Measurements from ENCODE around the gene PSEN2. TPM values are rescaled to one million over a fixed set of nuclear protein-coding genes. Genes with fewer than 3 reads are reported as not detected.

Gene PSEN2
- total and polyA plus RNA-seq, 9 of the 15 experiments (the other 6 are each of a cell fraction or from before 2014, with no cell fraction given): 2.3 to 21.5 (median 13.7) TPM

DNA sequence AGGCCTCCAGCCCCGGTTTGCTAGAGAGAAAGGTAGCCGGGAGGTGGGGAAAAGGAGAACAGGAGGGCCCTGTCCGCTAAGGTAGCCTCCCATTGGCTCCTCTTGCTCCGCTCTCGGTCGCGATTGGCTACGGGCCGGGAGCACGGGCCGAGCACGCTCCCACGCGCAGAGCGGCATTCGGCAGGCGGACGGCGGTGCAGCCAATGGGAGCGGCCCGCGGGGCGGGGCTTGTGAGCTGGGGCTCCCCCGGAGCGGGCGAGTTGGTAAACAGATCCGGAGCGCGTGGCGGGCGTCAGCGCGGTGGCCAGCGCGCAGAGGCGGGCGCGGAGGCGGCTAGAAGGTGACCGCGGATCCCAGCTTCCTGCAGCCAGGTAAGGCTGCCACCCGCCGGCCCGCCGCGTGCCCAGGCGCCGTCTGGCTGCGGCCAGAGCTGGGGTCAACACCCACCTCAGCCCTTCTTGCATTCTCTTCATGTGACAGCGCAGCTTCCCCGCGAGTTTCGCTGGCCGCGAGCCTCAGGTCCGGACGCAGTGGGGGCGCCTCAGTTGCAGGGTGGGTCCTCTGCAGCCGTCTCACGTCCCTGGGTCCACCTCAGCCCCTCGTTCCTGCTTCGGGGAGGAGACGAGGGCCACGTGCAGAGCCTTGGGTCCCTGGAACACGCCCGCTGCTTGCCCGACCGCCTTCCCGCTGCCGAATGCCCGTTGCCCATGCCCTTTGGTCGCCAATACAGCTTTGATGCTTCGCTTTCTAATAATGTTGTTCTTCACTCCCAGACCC is 69.8 kb downstream of the PSEN2 start, which contains the start of gene COQ8A (continued):
- TF ChIP-seq, protein P1, sequence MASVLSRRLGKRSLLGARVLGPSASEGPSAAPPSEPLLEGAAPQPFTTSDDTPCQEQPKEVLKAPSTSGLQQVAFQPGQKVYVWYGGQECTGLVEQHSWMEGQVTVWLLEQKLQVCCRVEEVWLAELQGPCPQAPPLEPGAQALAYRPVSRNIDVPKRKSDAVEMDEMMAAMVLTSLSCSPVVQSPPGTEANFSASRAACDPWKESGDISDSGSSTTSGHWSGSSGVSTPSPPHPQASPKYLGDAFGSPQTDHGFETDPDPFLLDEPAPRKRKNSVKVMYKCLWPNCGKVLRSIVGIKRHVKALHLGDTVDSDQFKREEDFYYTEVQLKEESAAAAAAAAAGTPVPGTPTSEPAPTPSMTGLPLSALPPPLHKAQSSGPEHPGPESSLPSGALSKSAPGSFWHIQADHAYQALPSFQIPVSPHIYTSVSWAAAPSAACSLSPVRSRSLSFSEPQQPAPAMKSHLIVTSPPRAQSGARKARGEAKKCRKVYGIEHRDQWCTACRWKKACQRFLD (CRISPR knock-in tag; IDR thresholded peaks at IDR 0.05): 0 out of 2 replicates have a peak, but pooled peaks have one; percentile 36
- TF ChIP-seq ZNF764 (CRISPR knock-in tag; IDR thresholded peaks at IDR 0.05; ENCODE audit: low read depth) (no peak), HNRNPLL (IDR thresholded peaks at IDR 0.05; ENCODE audit: low read depth, low read length, poor library complexity, severe bottlenecking) (peak; percentile 67), FOXM1 (IDR thresholded peaks at IDR 0.05; ENCODE audit: low read depth) (no peak), FOXM1 (CRISPR knock-in tag; IDR thresholded peaks at IDR 0.05; ENCODE audit: low read depth) (no peak), MYBL2 (IDR thresholded peaks at IDR 0.05; ENCODE audit: low read depth) (no peak), MYBL2 (CRISPR knock-in tag; IDR thresholded peaks at IDR 0.05; ENCODE audit: borderline replicate concordance) (no peak; the same call in 1 of the 2 replicates), ZNF124 (CRISPR knock-in tag; IDR thresholded peaks at IDR 0.05) (peak; percentile 93), JUNB (CRISPR knock-in tag; conservative IDR thresholded peaks at IDR 0.05) (0 out of 2 replicates have a peak, but pooled peaks have one; percentile 22), BCL6 (CRISPR knock-in tag; IDR thresholded peaks at IDR 0.05) (no peak), SAP30 (IDR thresholded peaks at IDR 0.05; ENCODE audit: borderline replicate concordance, insufficient read depth, low read depth, low read length, poor library complexity, severe bottlenecking) (peak; percentile 94), OTX1 (CRISPR knock-in tag; IDR thresholded peaks at IDR 0.05) (no peak), ESRRA (IDR thresholded peaks at IDR 0.05; ENCODE audit: borderline replicate concordance, low read depth) (peak; percentile 55; the same call in 1 of the 2 replicates), NR1H2 (CRISPR knock-in tag; IDR thresholded peaks at IDR 0.05) (no peak; the same call in 1 of the 2 replicates), PCBP2 (IDR thresholded peaks at IDR 0.05; ENCODE audit: low read depth, low read length, poor library complexity, severe bottlenecking) (no peak)
- TF ChIP-seq, protein P2, sequence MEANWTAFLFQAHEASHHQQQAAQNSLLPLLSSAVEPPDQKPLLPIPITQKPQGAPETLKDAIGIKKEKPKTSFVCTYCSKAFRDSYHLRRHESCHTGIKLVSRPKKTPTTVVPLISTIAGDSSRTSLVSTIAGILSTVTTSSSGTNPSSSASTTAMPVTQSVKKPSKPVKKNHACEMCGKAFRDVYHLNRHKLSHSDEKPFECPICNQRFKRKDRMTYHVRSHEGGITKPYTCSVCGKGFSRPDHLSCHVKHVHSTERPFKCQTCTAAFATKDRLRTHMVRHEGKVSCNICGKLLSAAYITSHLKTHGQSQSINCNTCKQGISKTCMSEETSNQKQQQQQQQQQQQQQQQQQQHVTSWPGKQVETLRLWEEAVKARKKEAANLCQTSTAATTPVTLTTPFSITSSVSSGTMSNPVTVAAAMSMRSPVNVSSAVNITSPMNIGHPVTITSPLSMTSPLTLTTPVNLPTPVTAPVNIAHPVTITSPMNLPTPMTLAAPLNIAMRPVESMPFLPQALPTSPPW (CRISPR knock-in tag; IDR thresholded peaks at IDR 0.05): peak; percentile 75
- TF ChIP-seq, protein P3, sequence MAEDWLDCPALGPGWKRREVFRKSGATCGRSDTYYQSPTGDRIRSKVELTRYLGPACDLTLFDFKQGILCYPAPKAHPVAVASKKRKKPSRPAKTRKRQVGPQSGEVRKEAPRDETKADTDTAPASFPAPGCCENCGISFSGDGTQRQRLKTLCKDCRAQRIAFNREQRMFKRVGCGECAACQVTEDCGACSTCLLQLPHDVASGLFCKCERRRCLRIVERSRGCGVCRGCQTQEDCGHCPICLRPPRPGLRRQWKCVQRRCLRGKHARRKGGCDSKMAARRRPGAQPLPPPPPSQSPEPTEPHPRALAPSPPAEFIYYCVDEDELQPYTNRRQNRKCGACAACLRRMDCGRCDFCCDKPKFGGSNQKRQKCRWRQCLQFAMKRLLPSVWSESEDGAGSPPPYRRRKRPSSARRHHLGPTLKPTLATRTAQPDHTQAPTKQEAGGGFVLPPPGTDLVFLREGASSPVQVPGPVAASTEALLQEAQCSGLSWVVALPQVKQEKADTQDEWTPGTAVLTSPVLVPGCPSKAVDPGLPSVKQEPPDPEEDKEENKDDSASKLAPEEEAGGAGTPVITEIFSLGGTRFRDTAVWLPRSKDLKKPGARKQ (CRISPR knock-in tag; IDR thresholded peaks at IDR 0.05): no peak
- TF ChIP-seq, protein P4, sequence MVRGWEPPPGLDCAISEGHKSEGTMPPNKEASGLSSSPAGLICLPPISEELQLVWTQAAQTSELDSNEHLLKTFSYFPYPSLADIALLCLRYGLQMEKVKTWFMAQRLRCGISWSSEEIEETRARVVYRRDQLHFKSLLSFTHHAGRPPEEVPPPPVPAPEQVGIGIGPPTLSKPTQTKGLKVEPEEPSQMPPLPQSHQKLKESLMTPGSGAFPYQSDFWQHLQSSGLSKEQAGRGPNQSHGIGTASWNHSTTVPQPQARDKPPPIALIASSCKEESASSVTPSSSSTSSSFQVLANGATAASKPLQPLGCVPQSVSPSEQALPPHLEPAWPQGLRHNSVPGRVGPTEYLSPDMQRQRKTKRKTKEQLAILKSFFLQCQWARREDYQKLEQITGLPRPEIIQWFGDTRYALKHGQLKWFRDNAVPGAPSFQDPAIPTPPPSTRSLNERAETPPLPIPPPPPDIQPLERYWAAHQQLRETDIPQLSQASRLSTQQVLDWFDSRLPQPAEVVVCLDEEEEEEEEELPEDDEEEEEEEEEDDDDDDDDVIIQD (CRISPR knock-in tag; IDR thresholded peaks at IDR 0.05): no peak
- TF ChIP-seq, protein P5, sequence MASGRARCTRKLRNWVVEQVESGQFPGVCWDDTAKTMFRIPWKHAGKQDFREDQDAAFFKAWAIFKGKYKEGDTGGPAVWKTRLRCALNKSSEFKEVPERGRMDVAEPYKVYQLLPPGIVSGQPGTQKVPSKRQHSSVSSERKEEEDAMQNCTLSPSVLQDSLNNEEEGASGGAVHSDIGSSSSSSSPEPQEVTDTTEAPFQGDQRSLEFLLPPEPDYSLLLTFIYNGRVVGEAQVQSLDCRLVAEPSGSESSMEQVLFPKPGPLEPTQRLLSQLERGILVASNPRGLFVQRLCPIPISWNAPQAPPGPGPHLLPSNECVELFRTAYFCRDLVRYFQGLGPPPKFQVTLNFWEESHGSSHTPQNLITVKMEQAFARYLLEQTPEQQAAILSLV (tag; IDR thresholded peaks at IDR 0.05): no peak
